Measurements from ENCODE around the gene TRIM34. TPM values are rescaled to one million over a fixed set of nuclear protein-coding genes. Genes with fewer than 3 reads are reported as not detected.

Gene TRIM34
- total RNA-seq, 4 donors from 2014 or later, result 1.5 to 9.8 (median 7.1) TPM

DNA sequence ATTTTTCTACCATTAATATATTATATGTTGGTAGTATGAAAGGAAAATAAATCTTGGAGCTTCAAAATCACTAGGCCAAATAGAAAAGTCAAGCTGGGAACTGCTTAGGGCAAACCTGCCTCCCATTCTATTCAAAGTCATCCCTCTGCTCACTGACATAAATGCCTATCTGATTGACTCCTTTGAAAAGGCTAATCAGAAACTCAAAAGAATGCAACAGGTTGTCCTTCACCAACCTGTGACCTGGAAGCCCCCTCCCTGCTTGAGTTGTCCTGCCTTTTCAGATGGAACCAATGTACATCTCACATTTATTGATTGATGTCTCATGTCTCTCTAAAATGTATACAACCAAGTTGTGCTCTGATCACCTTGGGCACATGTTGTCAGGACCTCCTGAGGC lies 3.2 kb upstream of the TRIM34 start:
- no peak overlapping the region for H3K4me3 ChIP-seq
- H3K27me3 ChIP-seq, result no peaks in the 10 kb centered on the region
- intact Hi-C loops (cut with DNase I; ENCODE audit: low total_unique reads) (no loop called here), in situ Hi-C loops (cut with MboI; ENCODE audit: low pct_ligation_motif_present in 1 of 4, low pct_unique_long_range_greater_than_20kb in 1 of 4, low sequenced_read_pairs in 3 of 4) (loop anchor here in 2 of 4 donors (25.0 kb wide), 1 partner anchor 191 kb away; the partner anchor contains the start of gene OR52N2 (in 2 of the 2))
- no peaks in the 10 kb centered on the region for H3K36me3 ChIP-seq
- no peak for DNase-seq
- peak overlapping the region; percentile 55 to 72 (median 68) for H3K27ac ChIP-seq
- H3K9me3 ChIP-seq, result no peaks in the 10 kb centered on the region
- peaks cover 24 to 40% (median 32%) of the 10 kb centered on the region in 4 donors for H3K4me1 ChIP-seq
- no peak for TF ChIP-seq POLR2AphosphoS5 (IDR thresholded peaks at IDR 0.05)
- no peak for TF ChIP-seq EP300 (IDR thresholded peaks at IDR 0.05; ENCODE audit: low read depth)
- no peak for TF ChIP-seq POLR2A (IDR thresholded peaks at IDR 0.05)
- TF ChIP-seq, protein P1, sequence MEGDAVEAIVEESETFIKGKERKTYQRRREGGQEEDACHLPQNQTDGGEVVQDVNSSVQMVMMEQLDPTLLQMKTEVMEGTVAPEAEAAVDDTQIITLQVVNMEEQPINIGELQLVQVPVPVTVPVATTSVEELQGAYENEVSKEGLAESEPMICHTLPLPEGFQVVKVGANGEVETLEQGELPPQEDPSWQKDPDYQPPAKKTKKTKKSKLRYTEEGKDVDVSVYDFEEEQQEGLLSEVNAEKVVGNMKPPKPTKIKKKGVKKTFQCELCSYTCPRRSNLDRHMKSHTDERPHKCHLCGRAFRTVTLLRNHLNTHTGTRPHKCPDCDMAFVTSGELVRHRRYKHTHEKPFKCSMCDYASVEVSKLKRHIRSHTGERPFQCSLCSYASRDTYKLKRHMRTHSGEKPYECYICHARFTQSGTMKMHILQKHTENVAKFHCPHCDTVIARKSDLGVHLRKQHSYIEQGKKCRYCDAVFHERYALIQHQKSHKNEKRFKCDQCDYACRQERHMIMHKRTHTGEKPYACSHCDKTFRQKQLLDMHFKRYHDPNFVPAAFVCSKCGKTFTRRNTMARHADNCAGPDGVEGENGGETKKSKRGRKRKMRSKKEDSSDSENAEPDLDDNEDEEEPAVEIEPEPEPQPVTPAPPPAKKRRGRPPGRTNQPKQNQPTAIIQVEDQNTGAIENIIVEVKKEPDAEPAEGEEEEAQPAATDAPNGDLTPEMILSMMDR (IDR thresholded peaks at IDR 0.05), result no peak

DNA sequence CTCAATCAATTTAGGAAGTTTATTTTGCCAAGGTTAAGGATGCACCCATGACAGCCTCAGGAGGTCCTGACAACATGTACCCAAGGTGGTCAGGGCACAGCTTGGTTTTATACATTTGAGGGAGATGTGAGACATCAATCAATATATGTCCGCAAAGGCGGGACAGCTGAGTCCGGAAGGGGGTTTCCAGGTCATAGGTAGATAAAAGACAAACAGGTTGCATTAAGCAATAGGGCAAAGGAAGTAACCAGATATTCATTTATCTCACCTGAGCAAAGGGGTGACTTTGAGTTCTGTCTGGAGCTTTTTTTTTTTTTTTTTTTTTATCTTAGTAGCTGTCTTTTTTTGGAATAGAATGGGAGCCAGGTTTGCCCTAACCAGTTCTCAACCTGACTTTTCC lies 2.0 kb upstream of the TRIM34 start:
- Histone ChIP-seq H3K9me3 (no peaks in the 10 kb centered on the region), H3K27me3 (no peaks in the 10 kb centered on the region), H3K27ac (no peak overlapping the region), H3K36me3 (no peaks in the 10 kb centered on the region), H3K4me1 (peaks cover 24 to 40% (median 32%) of the 10 kb centered on the region in 4 donors), H3K4me3 (no peak overlapping the region)
- intact Hi-C loops (cut with DNase I; ENCODE audit: low total_unique reads) (no loop called here), in situ Hi-C loops (cut with MboI; ENCODE audit: low pct_ligation_motif_present in 1 of 4, low pct_unique_long_range_greater_than_20kb in 1 of 4, low sequenced_read_pairs in 3 of 4) (loop anchor here in 2 of 4 donors (25.0 kb wide), 1 partner anchor 189 kb away; the partner anchor contains the start of gene OR52N2 (in 2 of the 2))
- TF ChIP-seq POLR2AphosphoS5 (IDR thresholded peaks at IDR 0.05) (no peak), POLR2A (IDR thresholded peaks at IDR 0.05) (no peak)
- DNase-seq, result no peak
- 88% methylated on average over 3 of the region's 3 CpGs; no CpG with 5 or more reads in 1 of the 2 donors for WGBS, 2 donors (ENCODE audit: low coverage in 1 of 2)

DNA sequence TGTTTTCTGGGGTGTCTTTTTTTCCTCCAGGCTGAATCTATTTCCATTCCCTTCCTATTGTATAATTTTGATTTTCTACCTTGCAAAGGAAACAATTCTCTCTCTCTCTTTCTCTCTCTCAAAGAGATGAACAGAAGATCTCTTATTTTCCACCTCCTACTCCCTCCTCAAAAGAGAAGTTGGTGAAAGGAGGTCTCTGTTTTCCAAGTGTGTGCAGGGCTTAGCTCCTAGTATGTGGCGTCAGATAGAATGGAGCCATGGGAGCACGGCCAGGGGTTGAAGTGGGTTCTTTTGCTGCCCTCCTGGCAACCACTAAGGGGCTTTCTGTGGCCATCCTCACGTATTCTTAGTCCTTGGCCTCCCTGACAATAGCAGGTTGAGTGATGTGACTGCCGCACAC lies 480 bp downstream of the TRIM34 start:
- H3K27me3 ChIP-seq, result no peaks in the 10 kb centered on the region
- no peak for DNase-seq
- H3K36me3 ChIP-seq, result no peaks in the 10 kb centered on the region
- WGBS, 2 donors (ENCODE audit: low coverage in 1 of 2), result 5 to 15% methylated on average over 4 of the region's 4 CpGs
- TF ChIP-seq, protein P1 (IDR thresholded peaks at IDR 0.05), result no peak
- TF ChIP-seq POLR2A (IDR thresholded peaks at IDR 0.05) (no peak), POLR2AphosphoS5 (IDR thresholded peaks at IDR 0.05) (no peak), EP300 (IDR thresholded peaks at IDR 0.05; ENCODE audit: low read depth) (no peak)
- H3K4me3 ChIP-seq, result peak overlapping the region in 3 of 4 donors; percentile 45 to 68 (median 46)
- peak overlapping the region; percentile 78 to 84 (median 78) for H3K27ac ChIP-seq
- intact Hi-C loops (cut with DNase I; ENCODE audit: low total_unique reads), result no loop called here
- H3K9me3 ChIP-seq, result no peaks in the 10 kb centered on the region
- in situ Hi-C loops (cut with MboI; ENCODE audit: low pct_ligation_motif_present in 1 of 4, low pct_unique_long_range_greater_than_20kb in 1 of 4, low sequenced_read_pairs in 3 of 4), result no loop called here
- peaks cover 24 to 38% (median 32%) of the 10 kb centered on the region in 4 donors for H3K4me1 ChIP-seq

DNA sequence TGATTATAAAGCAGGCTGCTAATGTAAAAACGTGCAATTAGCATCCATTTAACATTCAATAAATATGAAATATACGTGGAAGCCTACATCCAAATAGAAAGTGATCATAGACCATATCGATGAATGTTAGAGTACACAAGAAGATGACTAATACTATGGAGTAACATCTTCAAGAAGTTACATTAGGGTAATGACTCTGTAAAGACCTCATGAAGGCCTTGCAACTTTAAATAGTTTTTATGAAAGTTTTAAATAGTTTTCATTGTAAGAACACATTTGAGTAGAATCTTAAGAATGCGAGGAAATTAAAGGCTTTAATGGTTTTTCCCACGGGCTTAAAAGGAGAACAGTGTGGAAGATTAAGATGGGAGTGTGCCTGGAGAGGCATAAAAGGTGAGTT lies 1.4 kb downstream of the TRIM34 start:
- DNase-seq, result no peak
- no peak overlapping the region for H3K4me3 ChIP-seq
- in situ Hi-C loops (cut with MboI; ENCODE audit: low pct_ligation_motif_present in 1 of 4, low pct_unique_long_range_greater_than_20kb in 1 of 4, low sequenced_read_pairs in 3 of 4), result no loop called here
- intact Hi-C loops (cut with DNase I; ENCODE audit: low total_unique reads), result no loop called here
- no peaks in the 10 kb centered on the region for H3K27me3 ChIP-seq
- H3K9me3 ChIP-seq, result no peaks in the 10 kb centered on the region
- TF ChIP-seq POLR2AphosphoS5 (IDR thresholded peaks at IDR 0.05) (no peak), EP300 (IDR thresholded peaks at IDR 0.05; ENCODE audit: low read depth) (no peak), POLR2A (IDR thresholded peaks at IDR 0.05) (no peak)
- TF ChIP-seq, protein P1 (IDR thresholded peaks at IDR 0.05), result no peak
- WGBS, 2 donors (ENCODE audit: low coverage in 1 of 2), result 69 to 70% methylated on average over 5 of the region's 5 CpGs
- H3K27ac ChIP-seq, result no peak overlapping the region
- no peaks in the 10 kb centered on the region for H3K36me3 ChIP-seq
- peaks cover 15 to 29% (median 22%) of the 10 kb centered on the region in 4 donors for H3K4me1 ChIP-seq

DNA sequence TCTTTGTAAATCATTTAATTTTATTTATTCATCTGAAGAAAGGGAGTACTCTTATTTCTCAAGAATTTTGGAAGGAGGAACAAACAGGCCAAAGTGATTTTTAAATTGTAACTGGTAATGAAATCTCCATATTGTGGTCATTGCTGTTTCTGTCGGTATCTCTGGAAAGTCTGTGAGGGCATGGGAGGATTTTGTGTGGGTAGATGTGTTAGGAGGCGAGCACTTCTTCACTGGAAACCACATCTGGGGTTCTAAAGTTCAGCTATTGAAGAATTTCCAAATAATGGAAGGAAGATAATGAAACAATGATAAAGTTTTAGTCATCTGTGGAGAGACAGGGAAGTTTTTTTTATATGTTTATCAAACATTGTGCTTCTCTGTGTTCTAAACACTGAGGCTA lies 6.6 kb downstream of the TRIM34 start:
- H3K4me1 ChIP-seq, result no peaks in the 10 kb centered on the region
- H3K27me3 ChIP-seq, result no peaks in the 10 kb centered on the region
- no peaks in the 10 kb centered on the region for H3K9me3 ChIP-seq
- no peak overlapping the region for H3K27ac ChIP-seq
- in situ Hi-C loops (cut with MboI; ENCODE audit: low pct_ligation_motif_present in 1 of 4, low pct_unique_long_range_greater_than_20kb in 1 of 4, low sequenced_read_pairs in 3 of 4) (no loop called here), intact Hi-C loops (cut with DNase I; ENCODE audit: low total_unique reads) (no loop called here)
- no peak overlapping the region for H3K4me3 ChIP-seq
- WGBS, 2 donors (ENCODE audit: low coverage in 1 of 2), result 67 to 72% methylated on average over 2 of the region's 2 CpGs
- H3K36me3 ChIP-seq, result peaks cover 0 to 16% (median 3%) of the 10 kb centered on the region in 4 donors
- no peak for TF ChIP-seq POLR2A (IDR thresholded peaks at IDR 0.05)
- TF ChIP-seq, protein P1 (IDR thresholded peaks at IDR 0.05), result no peak
- DNase-seq, result no peak

Measured in transverse colon (tissue), 4 donors.